ENCODE data around the gene RMI2. TPM values are rescaled to one million over a fixed set of nuclear protein-coding genes. Genes with fewer than 3 reads are reported as not detected.
A peak's percentile ranks its signal among the peaks of the same experiment; 100 is the strongest.

Gene RMI2
- polyA plus RNA-seq, 1 donor, result 6.8 TPM

- DNase-seq, result no peak
These were observed 16.2 kb upstream of the RMI2 start for GRCh38 chr16:11329071-11329491.

GRCh38 chr16:11329891-11330290, 15.4 kb upstream of the RMI2 start:
- no peak for DNase-seq

- DNase-seq, result no peak
These were observed 14.6 kb upstream of the RMI2 start for GRCh38 chr16:11330526-11331237.

DNA sequence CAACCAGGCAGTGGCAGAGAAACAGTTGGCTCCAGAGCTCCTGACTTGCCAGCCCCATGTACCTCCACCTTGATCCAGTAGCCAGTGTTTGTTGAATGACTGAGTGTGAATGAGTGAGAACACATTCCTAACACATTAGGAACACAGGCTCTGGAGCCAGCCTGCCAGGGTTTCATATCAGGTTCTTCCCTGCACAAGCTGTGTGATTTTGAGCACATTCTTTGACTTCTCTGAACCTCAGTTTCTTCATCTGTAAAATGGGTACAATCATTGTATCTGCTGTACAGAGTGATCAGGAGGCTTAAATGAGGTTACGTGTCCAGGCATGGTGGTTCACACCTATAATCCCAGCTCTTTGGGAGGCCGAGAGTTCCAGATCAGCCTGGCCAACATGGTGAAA, 13.3 kb upstream of the RMI2 start:
- DNase-seq, result no peak

- no peak for DNase-seq
These were observed 12.2 kb upstream of the RMI2 start for GRCh38 chr16:11333010-11333409.

- DNase-seq, result no peak
These were observed 11.6 kb upstream of the RMI2 start for GRCh38 chr16:11333702-11334101.

DNA sequence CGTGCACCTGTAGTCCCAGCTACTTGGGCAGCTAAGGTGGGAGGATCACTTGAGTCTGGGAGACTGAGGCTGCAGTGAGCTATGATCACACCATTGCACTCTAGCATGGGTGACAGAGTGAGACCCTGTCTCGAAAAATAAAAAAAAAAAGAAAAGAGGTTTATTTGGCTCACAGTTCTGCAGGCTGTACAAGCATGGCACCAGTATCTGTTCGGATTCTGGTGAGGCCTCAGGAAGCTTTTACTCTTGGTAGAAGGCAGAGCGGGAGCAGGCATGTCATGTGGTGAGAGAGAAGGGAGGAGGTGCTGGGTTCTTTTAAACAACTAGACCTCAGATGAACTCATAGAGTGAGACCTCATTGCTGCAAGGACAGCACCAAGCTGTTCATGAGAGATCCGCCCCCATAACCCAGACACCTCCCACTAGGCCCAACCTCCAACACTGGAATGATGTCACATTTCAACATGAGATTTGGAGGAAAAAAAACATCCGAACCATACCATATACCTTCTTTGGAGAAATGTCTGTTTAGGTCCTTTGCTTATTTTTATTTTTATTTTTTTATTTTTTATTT, 10.3 kb upstream of the RMI2 start:
- DNase-seq, result no peak

- no peak for DNase-seq
These were observed 6.2 kb upstream of the RMI2 start for GRCh38 chr16:11339075-11339474.

DNA sequence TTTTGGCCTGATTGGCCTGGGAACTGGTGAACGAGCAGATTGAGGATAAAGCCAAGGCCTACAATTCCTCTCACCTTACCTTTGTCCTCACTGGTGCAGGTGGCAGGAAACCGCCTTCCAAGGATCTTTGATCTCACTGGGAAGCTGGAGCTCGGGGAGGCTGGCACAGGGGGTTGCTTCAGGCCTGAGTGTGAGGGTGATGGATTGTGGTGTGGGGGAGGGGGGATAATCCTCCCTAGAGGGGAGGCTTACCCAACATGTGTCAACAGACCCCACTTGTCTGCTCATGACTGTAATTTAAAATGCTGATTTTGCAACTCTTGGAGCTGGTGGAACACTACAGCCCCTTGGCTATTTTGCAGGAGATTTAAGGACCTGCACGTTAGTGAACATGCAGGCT, 4.5 kb upstream of the RMI2 start:
- DNase-seq, result no peak

DNA sequence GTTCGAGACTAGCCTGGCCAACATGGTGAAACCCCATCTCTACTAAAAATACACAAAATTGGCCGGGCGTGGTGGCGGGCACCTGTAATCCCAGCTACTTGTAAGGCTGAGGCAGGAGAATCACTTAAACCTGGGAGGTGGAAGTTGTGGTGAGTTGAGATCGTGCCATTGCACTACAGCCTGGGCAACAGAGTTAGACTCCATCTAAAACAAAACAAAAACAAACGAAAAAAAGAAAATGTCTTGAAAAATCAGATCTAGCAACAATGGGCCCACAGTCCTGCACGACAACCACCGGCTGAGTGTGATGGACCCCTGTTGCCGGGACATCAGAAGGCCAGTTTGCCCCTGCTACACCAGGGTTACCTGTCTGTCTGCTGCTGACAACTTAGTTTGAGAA, 3.9 kb upstream of the RMI2 start:
- no peak for DNase-seq

- DNase-seq, result no peak
These were observed 3.0 kb upstream of the RMI2 start for GRCh38 chr16:11342021-11342855.

GRCh38 chr16:11346700-11347319, 1.6 kb downstream of the RMI2 start:
- no peak for DNase-seq

GRCh38 chr16:11347831-11348230, 2.6 kb downstream of the RMI2 start:
- no peak for DNase-seq

DNA sequence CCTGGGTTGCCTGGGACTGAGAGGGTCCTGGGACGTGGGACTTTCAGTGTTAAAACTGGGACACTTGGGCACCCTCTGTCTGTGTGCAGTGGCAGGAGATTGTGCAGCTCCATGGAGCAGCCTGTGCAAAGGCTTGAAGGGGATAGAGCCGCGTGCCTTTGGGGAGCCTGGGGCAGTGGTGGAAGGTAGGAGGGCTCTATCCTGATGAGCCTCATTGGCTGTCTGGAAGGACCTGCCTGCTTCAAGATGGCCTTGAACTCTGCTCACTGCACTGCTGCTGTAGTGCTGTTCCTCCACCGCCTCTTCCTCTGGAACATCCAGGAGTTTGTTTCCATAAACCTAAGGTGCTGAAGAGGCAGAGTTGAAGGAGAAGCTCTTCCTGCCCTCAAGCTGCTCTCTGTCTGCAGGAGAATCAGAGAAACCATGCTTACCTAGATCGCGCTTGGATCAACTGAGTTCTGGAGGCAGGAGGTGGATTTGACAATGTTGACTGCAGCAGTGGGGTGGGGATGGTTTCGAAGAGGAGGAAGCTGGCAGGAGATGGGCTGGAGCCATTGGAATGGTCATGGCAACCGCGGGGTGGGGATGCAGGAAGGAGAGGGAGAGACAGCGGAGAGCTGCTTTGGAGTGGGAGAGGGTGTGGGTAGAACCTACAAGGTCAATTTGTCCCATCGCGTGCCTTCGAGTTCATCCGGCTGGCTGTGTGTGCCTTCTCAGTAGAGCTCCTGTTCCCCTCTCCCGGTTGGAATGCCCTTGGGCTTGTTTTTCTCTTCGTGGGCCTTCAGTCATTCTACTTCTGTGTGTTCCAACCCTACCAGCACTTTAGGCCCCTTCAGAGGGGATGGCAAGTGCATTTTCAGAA, 3.7 kb downstream of the RMI2 start:
- DNase-seq, result no peak

DNA sequence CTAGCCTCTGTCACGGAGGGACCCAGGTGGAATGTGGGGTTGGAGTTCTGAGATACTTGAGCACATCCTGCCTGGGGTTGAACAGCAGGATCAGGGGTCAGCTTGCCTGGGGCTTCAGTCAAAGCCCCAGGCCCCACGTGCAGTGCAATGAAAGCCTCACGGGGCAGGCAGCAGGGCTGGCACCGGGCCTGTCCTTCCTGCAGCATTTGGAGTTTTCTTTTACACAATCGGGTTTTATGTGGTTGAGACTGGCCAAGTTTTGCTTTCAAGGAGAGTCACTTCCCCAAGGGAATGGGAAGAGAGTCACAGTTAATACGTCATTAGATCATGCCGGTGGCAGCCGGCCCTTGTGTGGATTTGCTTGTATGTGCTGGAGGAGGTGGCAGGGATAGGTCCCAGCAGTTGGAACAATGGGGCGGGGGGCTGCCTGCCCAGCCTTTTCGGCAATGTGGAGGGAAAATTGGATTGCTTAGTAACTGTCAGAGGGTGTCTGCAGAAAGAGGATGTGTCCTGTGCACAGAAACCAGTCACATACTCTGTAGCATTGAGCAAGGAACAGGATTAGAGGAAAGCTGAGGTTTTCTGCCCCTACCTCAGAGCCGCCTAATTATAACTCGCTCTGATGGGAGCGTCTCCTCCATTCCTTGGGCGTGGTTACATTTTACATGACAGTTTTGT, 4.5 kb downstream of the RMI2 start:
- peak; percentile 60 for DNase-seq

- no peak for DNase-seq
These were observed 5.3 kb downstream of the RMI2 start for GRCh38 chr16:11350519-11350918.

DNA sequence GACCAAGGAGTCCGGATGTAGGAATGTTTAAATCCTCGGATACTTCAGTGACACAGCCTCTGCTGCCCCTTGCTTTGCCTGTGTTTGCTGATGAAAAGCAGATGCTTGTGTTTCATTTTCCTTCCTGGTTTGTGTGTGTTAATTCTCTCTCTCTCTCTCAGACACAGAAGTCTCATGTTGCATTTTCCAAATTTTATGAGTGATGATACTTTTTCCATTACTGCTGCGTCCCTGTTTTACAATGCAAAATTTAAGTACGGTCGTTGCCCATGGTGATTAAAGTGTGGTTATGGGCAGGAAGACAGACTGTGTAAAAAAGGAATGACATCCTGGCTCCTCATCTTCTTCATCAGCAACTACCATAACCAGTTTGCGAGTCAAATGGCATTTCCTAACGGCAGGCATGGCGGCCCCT, 5.7 kb downstream of the RMI2 start:
- DNase-seq, result peak; percentile 77

DNA sequence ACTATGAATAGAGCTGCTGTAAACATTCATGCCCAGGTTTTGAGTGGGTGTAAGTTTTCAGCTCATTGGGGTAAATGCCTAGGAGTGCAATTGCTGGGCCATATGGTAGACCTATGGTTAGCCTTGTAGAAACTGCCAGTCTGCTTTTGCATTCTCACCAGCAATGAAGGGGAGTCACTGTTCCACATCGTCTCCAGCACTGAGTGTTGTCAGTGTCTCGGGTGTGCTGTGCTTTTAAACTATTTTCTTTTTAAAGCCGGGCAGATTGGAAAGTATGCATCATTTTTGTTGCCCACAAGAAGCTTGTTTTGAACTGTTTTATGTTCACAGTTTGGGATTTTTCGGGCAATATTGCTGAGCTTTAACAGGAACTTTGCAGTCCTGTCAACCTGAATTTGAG, 7.9 kb downstream of the RMI2 start:
- DNase-seq, result no peak

DNA sequence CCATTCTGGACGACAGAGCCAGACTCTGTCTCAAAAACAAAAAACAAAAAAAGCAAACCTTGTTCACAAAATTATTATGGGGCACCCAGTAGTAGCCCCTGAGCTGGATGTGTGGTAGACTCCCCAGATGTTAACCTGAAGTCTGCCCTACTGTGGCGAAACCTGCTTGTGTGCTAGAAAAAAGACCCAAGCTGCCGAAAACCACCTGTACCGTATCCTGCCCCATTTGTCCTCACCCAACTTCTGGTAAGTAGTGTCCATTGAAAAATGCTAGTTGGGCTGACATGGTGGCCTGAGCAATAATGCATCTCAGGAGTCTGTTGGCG, 9.1 kb downstream of the RMI2 start:
- DNase-seq, result no peak

DNA sequence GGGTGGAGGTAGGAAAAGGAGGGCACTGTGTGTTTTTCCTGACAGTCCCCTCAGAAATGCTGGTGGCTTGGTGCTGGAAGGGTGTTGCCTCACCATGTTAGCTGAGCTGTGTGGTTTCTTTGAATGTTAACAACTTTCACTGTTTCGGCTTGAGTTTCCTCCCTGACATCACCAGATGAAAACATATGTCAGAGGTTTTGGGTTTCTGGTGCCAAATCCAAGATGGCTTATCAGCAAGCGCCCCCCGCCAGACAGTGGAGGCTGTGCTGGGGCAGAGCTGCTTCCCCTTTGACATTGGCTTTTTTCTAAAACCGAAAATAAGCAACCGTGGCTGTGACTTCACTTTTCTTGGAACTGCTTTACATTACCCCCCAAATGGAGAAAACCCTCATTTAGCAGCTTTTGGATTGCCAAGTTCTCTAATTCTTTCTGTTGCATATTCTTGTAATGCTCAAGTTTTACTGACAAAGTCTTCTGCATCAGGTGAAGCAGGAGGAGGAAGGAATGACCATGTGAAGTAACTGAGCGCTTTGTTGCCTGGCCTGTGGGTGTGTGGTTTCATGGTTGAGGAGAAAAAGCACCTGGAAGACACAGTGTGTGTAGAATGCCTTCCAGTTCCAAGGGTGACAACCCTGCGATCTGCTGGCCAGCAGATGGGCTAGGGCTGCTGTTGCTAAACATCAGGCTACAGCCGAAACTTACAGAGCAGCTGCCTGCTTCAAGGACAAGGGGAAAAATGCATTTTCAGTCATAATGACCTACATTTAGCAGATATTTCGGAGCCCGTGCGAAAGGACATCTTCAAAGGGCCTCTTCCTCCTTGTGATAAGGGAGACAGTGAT, 9.7 kb downstream of the RMI2 start:
- no peak for DNase-seq

- no peak for DNase-seq
These were observed 10.6 kb downstream of the RMI2 start for GRCh38 chr16:11355862-11356261.
